HepG2 (cell line): ENCODE results near the gene VEGFB. TPM values are rescaled to one million over a fixed set of nuclear protein-coding genes. Genes with fewer than 3 reads are reported as not detected.

Source experiments
- CBX5 ChIP-seq: sonication (generic); formaldehyde crosslinking; IDR thresholded peaks from 2 replicates; pipeline ENCODE4 v1.4.0; 2020; ENCODE audit warnings: missing genetic modification reagents, borderline replicate concordance
- ELF4 ChIP-seq: sonication (generic); formaldehyde crosslinking; IDR thresholded peaks from 2 replicates; pipeline ENCODE4 v1.5.0; 2020; ENCODE audit warnings: missing genetic modification reagents, mild to moderate bottlenecking, moderate library complexity, borderline replicate concordance
- MTA3 ChIP-seq: sonication (generic); formaldehyde crosslinking; IDR thresholded peaks from 2 replicates; pipeline ENCODE4 v1.4.0; 2020; ENCODE audit warnings: missing genetic modification reagents
- NFYB ChIP-seq: sonication (generic); formaldehyde crosslinking; IDR thresholded peaks from 2 replicates; pipeline ENCODE4 v1.4.0; 2020; ENCODE audit warnings: missing genetic modification reagents
- PATZ1 ChIP-seq: sonication (generic); formaldehyde crosslinking; IDR thresholded peaks from 2 replicates; pipeline ENCODE4 v1.4.0; 2020; ENCODE audit warnings: missing genetic modification reagents
- RBM22 ChIP-seq: fragments of 200-400 bp; formaldehyde crosslinking; optimal IDR thresholded peaks from 2 replicates; pipeline ENCODE3; 2017; ENCODE audit warnings: mild to moderate bottlenecking, low read length, moderate library complexity
- SIN3A ChIP-seq: IDR thresholded peaks from 2 replicates; pipeline ENCODE4 v1.6.1; 2011; ENCODE audit warnings: low read depth, mild to moderate bottlenecking, control low read depth, low read length, borderline replicate concordance
- ZBTB14 ChIP-seq: sonication (generic); formaldehyde crosslinking; IDR thresholded peaks from 2 replicates; pipeline ENCODE4 v1.4.0; 2020; ENCODE audit warnings: missing genetic modification reagents
- ZBTB44 ChIP-seq: sonication (generic); formaldehyde crosslinking; IDR thresholded peaks from 2 replicates; pipeline ENCODE4 v1.4.0; 2020; ENCODE audit warnings: missing genetic modification reagents
- ZBTB49 ChIP-seq: sonication (generic); formaldehyde crosslinking; IDR thresholded peaks from 2 replicates; pipeline ENCODE4 v1.4.0; 2020; ENCODE audit warnings: missing genetic modification reagents, borderline replicate concordance
- ZFP1 ChIP-seq: IDR thresholded peaks from 2 replicates; pipeline ENCODE4 v1.6.1; 2016
- ZFP36 ChIP-seq: fragments of 150-350 bp; IDR thresholded peaks from 2 replicates; pipeline ENCODE4 v1.6.1; 2018; ENCODE audit warnings: borderline replicate concordance, low read length, low read depth; ENCODE audit not compliant: partially characterized antibody
- ZFP91 ChIP-seq: sonication (generic); formaldehyde crosslinking; IDR thresholded peaks from 2 replicates; pipeline ENCODE4 v1.9.0; 2022; ENCODE audit warnings: missing genetic modification reagents, mild to moderate bottlenecking, borderline replicate concordance
- ZNF225 ChIP-seq: sonication (generic); formaldehyde crosslinking; IDR thresholded peaks from 2 replicates; pipeline ENCODE4 v1.4.0; 2020; ENCODE audit warnings: mild to moderate bottlenecking, missing genetic modification reagents
- ZNF292 ChIP-seq: sonication (generic); formaldehyde crosslinking; IDR thresholded peaks from 2 replicates; pipeline ENCODE4 v1.8.1; 2022; ENCODE audit warnings: mild to moderate bottlenecking, low read depth, missing genetic modification reagents, borderline replicate concordance
- ZNF382 ChIP-seq: sonication (generic); formaldehyde crosslinking; IDR thresholded peaks from 2 replicates; pipeline ENCODE4 v1.5.0; 2020; ENCODE audit warnings: missing genetic modification reagents, mild to moderate bottlenecking, borderline replicate concordance
- ZNF543 ChIP-seq: sonication (generic); formaldehyde crosslinking; IDR thresholded peaks from 2 replicates; pipeline ENCODE4 v1.4.0; 2020; ENCODE audit warnings: mild to moderate bottlenecking, missing genetic modification reagents
- ZNF552 ChIP-seq: sonication (generic); formaldehyde crosslinking; IDR thresholded peaks from 2 replicates; pipeline ENCODE4 v1.9.0; 2022; ENCODE audit warnings: missing genetic modification reagents, mild to moderate bottlenecking, borderline replicate concordance
- ZNF670 ChIP-seq: sonication (generic); formaldehyde crosslinking; IDR thresholded peaks from 2 replicates; pipeline ENCODE4 v1.8.0; 2022; ENCODE audit warnings: mild to moderate bottlenecking, missing genetic modification reagents, borderline replicate concordance
- ZSCAN31 ChIP-seq: sonication (generic); formaldehyde crosslinking; IDR thresholded peaks from 2 replicates; pipeline ENCODE4 v1.5.0; 2020; ENCODE audit warnings: low read depth, mild to moderate bottlenecking, missing genetic modification reagents
- polyA plus RNA-seq, 8 experiments: library from polyadenylated mRNA; depleted of rRNA in 3 of 8; stranded (reverse) in 7 of 8; unstranded in 1 of 8; fragments of >200 nt; fragmentation: Illumina TruSeq in 4 of 8; extraction: Trizol in 4 of 8; gene quantifications; 2 replicates each; pipeline versions ENCODE4 v1.2.1 to v1.2.3, GENCODE V29; 2011 to 2016; ENCODE audit warnings: low read depth in 4 of 8, missing spikeins in 1 of 8, mixed read lengths in 1 of 8; ENCODE audit not compliant: insufficient read depth in 1 of 8
- total RNA-seq, 5 experiments: library from RNA; depleted of rRNA; stranded (reverse); fragments of >200 nt; fragmentation: Illumina TruSeq; extraction: Trizol; gene quantifications; 2 replicates each; pipeline ENCODE4 v1.2.3, GENCODE V29; 2016; ENCODE audit warnings: low read depth in 1 of 5

Gene VEGFB
- total and polyA plus RNA-seq, 2 of the 13 experiments (the other 11 are each of a cell fraction or from before 2014, with no cell fraction given) = 9.0 to 11.3 TPM

- TF ChIP-seq ZFP91 (peak; percentile 57; the same call in 1 of the 2 replicates), ZNF670 (CRISPR knock-in tag) (no peak), ZNF552 (no peak), CBX5 (CRISPR knock-in tag) (0 out of 2 replicates have a peak, but pooled peaks have one; percentile 78), PATZ1 (CRISPR knock-in tag) (no peak), ZNF543 (CRISPR knock-in tag) (0 out of 2 replicates have a peak, but pooled peaks have one; percentile 1), ELF4 (CRISPR knock-in tag) (no peak), ZBTB44 (CRISPR knock-in tag) (peak; percentile 73; the same call in 1 of the 2 replicates), ZNF292 (peak; percentile 24; the same call in 1 of the 2 replicates), ZBTB49 (CRISPR knock-in tag) (no peak), NFYB (CRISPR knock-in tag) (peak; percentile 96), ZFP1 (CRISPR knock-in tag) (no peak), ZNF225 (CRISPR knock-in tag) (no peak), ZFP36 (no peak), ZBTB14 (0 out of 2 replicates have a peak, but pooled peaks have one; percentile 10), ZNF382 (CRISPR knock-in tag) (no peak), SIN3A (peak; percentile 64; the same call in 1 of the 2 replicates), MTA3 (CRISPR knock-in tag) (no peak), RBM22 (no peak), ZSCAN31 (CRISPR knock-in tag) (no peak)
Observed at GRCh38 chr11:64185693-64186491, 48.5 kb upstream of the VEGFB start, which contains the start of gene STIP1 (continued).
